Measurements from ENCODE around the gene PLEKHM2.

Gene PLEKHM2

DNA sequence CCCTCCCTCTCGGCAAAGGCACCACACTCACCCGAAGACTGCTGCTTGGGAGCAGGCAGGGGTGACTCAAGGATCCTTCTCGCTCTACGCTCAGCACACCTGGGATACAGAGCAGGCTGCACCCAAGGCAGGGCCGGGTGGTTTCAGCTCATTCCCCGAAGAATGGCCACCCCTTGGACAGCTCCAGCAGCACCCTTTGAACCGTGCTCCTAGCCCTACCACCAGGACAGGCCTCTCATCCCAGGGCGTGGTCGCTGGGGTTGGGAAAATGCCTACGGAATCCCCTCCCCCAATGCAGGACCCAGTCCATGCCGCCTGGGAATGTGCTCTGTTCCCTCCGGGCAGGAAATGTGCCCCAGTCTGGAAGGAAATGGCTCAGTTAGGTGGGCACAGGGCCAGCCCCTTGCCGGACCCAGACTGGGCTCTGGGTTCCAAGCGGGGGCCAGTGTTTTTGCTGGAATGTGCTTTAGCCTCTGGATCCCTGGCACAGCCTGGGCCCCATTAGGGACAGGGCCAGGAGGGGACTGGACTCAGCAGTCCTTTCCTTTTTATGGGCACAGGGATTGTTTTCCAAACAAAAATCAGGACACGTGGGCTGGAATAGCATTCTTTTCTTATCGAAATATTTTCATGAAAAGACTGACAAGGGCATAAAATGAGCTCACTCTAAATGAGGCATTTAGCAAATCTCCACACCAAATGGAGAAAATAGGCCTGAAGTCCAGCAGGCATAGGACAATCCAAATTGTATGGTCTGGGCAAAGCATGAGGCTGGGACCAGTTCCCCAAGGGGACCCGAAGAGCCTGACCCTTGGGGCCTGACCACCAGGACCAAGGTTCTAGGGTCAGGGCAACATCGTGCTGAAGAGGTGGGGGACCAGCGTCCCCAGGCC is 65.5 kb downstream of the PLEKHM2 start:
- no peak overlapping the region for H3K4me3 ChIP-seq (ENCODE audit: low read depth, low read length)
- TF ChIP-seq, protein P1, sequence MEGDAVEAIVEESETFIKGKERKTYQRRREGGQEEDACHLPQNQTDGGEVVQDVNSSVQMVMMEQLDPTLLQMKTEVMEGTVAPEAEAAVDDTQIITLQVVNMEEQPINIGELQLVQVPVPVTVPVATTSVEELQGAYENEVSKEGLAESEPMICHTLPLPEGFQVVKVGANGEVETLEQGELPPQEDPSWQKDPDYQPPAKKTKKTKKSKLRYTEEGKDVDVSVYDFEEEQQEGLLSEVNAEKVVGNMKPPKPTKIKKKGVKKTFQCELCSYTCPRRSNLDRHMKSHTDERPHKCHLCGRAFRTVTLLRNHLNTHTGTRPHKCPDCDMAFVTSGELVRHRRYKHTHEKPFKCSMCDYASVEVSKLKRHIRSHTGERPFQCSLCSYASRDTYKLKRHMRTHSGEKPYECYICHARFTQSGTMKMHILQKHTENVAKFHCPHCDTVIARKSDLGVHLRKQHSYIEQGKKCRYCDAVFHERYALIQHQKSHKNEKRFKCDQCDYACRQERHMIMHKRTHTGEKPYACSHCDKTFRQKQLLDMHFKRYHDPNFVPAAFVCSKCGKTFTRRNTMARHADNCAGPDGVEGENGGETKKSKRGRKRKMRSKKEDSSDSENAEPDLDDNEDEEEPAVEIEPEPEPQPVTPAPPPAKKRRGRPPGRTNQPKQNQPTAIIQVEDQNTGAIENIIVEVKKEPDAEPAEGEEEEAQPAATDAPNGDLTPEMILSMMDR (IDR thresholded peaks at IDR 0.05; ENCODE audit: low read depth, low read length, missing control alignments): no peak
- in situ Hi-C loops (cut with HindIII; ENCODE audit: low sequenced_read_pairs): no loop called here
- DNase-seq (ENCODE audit: low read depth): no peak

DNA sequence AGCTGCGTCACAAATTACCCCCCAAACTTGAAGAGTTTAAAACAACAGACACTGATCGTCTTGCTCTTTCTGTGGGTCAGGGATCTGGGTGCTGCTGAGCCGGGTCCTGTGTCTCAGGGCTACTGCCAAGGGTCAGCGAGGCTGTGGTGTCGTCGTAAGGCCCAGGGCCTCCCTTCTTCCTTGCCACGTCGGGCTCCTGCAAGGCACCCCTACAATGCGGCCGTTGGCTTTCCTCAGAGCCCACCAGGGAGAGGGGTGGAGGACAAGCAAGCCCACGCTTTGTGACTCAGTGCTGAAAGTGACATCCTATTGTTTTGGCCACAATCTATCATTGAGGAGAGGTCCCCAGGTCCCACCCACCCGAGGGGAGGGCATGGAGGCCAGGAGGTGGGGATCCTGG is 66.8 kb downstream of the PLEKHM2 start:
- DNase-seq (ENCODE audit: low read depth): no peak
- H3K4me3 ChIP-seq (ENCODE audit: low read depth, low read length): no peak overlapping the region
- in situ Hi-C loops (cut with HindIII; ENCODE audit: low sequenced_read_pairs): no loop called here
- TF ChIP-seq, protein P1 (IDR thresholded peaks at IDR 0.05; ENCODE audit: low read depth, low read length, missing control alignments): no peak

DNA sequence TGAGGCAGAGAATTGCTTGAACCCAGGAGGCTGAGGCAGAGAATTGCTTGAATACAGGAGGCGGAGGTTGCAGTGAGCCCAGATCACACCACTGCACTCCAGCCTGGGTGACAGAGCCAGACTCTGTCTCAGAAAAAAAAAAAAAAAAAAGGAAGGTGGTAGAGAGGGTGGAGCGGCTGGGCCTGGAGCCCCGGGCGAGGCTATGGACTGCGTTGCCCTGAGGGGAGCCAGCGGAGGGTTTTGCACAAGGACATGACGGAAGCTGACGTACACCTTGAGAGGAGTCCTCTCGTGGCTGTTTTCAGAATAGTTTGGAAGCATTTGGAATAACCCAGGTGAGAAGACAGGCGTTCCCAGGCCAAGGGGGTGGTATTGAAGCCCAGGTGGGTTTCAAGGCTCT is 67.6 kb downstream of the PLEKHM2 start:
- in situ Hi-C loops (cut with HindIII; ENCODE audit: low sequenced_read_pairs): no loop called here
- DNase-seq (ENCODE audit: low read depth): no peak
- H3K4me3 ChIP-seq (ENCODE audit: low read depth, low read length): no peak overlapping the region
- TF ChIP-seq, protein P1 (IDR thresholded peaks at IDR 0.05; ENCODE audit: low read depth, low read length, missing control alignments): no peak

DNA sequence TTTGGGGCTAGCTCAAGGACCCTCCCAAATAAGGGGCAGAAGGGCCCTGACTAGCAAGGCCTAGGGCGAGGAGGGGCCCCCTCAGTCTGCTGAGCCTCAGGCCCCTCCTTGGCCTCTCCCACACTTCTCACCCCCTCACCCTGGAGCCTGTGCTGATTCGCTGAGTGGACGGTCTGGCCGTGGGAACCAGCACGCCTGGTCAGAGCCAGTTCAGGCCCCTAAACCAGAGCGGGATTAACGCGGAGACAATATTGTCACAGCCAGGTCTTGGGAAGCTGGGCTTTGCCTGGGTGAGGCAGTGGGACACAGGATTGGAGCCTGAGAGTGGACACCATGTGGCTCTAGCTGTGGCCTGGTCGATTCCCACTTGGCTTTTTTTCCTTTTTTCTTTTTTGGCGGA is 69.7 kb downstream of the PLEKHM2 start:
- no peak overlapping the region for H3K4me3 ChIP-seq (ENCODE audit: low read depth, low read length)
- in situ Hi-C loops (cut with HindIII; ENCODE audit: low sequenced_read_pairs): no loop called here
- no peak for DNase-seq (ENCODE audit: low read depth)
- TF ChIP-seq, protein P1 (IDR thresholded peaks at IDR 0.05; ENCODE audit: low read depth, low read length, missing control alignments): no peak

DNA sequence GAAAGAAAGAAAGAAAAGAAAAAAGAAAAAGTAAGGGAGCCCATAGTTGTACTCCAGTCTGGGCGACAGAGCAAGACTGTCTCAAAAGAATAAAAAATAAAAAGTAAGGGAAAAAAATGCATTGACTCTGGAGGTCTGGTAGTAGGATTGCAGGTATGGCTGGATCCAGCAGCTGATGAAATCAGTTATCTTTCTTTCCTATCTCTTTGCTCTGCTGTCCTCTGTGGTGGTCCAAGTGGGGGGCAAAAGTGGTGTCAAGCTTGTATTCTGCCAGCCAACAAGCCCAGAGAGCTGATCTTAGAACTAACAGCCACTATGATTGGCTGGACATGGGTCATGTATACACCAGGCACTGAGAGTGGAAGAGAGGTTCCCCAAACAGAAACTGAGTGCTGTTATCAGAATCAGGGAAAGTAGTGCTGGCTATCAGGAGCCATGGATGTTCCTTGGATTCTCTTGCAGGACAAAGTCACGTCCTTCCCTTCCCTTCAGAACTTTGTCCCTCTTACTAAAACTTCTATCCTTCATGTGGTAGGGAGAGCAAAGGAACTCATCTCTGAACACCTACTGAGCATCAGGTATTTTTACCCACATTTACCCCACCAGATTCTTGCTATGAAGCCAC is 71.0 kb downstream of the PLEKHM2 start:
- TF ChIP-seq, protein P1 (IDR thresholded peaks at IDR 0.05; ENCODE audit: low read depth, low read length, missing control alignments): no peak
- no peak for DNase-seq (ENCODE audit: low read depth)
- in situ Hi-C loops (cut with HindIII; ENCODE audit: low sequenced_read_pairs): no loop called here
- H3K4me3 ChIP-seq (ENCODE audit: low read depth, low read length): no peak overlapping the region

DNA sequence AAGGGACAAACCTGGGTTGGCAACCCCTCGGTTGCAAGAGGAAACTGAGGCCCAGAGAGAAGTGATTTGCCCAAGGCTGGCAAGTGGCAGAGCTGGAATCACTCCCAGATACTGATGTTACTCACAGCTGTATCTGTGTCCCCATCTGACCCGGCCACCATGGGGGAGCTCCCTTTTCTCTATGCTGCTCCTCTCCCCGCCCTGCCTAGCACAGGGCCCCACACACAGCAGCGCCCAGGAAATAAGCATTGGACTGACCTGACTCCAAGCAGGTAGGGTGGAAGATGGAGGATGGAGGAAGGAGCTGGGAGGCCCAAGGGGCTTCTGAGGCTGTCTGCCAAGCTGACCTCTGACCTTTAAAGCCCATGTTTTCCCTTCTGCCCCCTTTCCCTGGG is 71.5 kb downstream of the PLEKHM2 start:
- no peak for DNase-seq (ENCODE audit: low read depth)
- no peak overlapping the region for H3K4me3 ChIP-seq (ENCODE audit: low read depth, low read length)
- in situ Hi-C loops (cut with HindIII; ENCODE audit: low sequenced_read_pairs): no loop called here
- TF ChIP-seq, protein P1 (IDR thresholded peaks at IDR 0.05; ENCODE audit: low read depth, low read length, missing control alignments): no peak

Measured in astrocyte of the cerebellum (primary cell).